Fibroblast of villous mesenchyme (primary cell): ENCODE results near the gene CCL5. TPM values are rescaled to one million over a fixed set of nuclear protein-coding genes. Genes with fewer than 3 reads are reported as not detected.

ENCODE experiments used
- DNase-seq: peaks from one replicate; pipeline ENCODE4 v3.0.0-alpha.2; 2010; ENCODE audit warnings: low read depth
- H3K4me3 ChIP-seq: 2 replicates; pipeline ENCODE4 v1.5.1; 2011; ENCODE audit warnings: low read depth, mild to moderate bottlenecking, low read length
- small RNA-seq: library from RNA; depleted of rRNA; stranded (forward); fragments of <200 nt; gene quantifications from one replicate; pipeline ENCODE3, GENCODE V24; 2012
- total RNA-seq: library from RNA; depleted of rRNA; stranded (reverse); fragments of >200 nt; gene quantifications from 2 replicates; pipeline ENCODE4 v1.2.3, GENCODE V29; 2012
- TF ChIP-seq, protein P1 (sequence below): IDR thresholded peaks from 2 replicates; pipeline ENCODE4 v1.5.1; 2012; ENCODE audit warnings: low read depth, mild to moderate bottlenecking, low read length; ENCODE audit not compliant: insufficient read depth

CCL5 gene
- total RNA-seq, 1 donor, result not detected

GRCh38 chr17:35843698-35844097 is 36.5 kb downstream of the CCL5 start:
- DNase-seq, result no peak
- TF ChIP-seq, protein P1, sequence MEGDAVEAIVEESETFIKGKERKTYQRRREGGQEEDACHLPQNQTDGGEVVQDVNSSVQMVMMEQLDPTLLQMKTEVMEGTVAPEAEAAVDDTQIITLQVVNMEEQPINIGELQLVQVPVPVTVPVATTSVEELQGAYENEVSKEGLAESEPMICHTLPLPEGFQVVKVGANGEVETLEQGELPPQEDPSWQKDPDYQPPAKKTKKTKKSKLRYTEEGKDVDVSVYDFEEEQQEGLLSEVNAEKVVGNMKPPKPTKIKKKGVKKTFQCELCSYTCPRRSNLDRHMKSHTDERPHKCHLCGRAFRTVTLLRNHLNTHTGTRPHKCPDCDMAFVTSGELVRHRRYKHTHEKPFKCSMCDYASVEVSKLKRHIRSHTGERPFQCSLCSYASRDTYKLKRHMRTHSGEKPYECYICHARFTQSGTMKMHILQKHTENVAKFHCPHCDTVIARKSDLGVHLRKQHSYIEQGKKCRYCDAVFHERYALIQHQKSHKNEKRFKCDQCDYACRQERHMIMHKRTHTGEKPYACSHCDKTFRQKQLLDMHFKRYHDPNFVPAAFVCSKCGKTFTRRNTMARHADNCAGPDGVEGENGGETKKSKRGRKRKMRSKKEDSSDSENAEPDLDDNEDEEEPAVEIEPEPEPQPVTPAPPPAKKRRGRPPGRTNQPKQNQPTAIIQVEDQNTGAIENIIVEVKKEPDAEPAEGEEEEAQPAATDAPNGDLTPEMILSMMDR, result no peak
- H3K4me3 ChIP-seq, result no peak overlapping the region

- DNase-seq, result no peak
- no peak overlapping the region for H3K4me3 ChIP-seq
- TF ChIP-seq, protein P1, result no peak
Observed at GRCh38 chr17:35842239-35842638, 37.9 kb downstream of the CCL5 start.

- TF ChIP-seq, protein P1, result no peak
- DNase-seq, result peak; percentile 23
- no peak overlapping the region for H3K4me3 ChIP-seq
Observed at GRCh38 chr17:35841505-35841904, 38.7 kb downstream of the CCL5 start.

- TF ChIP-seq, protein P1, result no peak
- no peak overlapping the region for H3K4me3 ChIP-seq
- DNase-seq, result no peak
Observed at GRCh38 chr17:35841101-35841500, 39.1 kb downstream of the CCL5 start.

- TF ChIP-seq, protein P1, result no peak
- no peak overlapping the region for H3K4me3 ChIP-seq
- no peak for DNase-seq
Observed at GRCh38 chr17:35825206-35825605, 55.0 kb downstream of the CCL5 start.

Small RNA genes lying within 50 kb of the gene (small RNA-seq; reads per million reads assigned to genes)
- 298 reads per million, percentile 98 among the genes with 10 or more reads in this experiment for gene RF00100

Other genes starting within 250 kb of the CCL5 start
- gene RASL10B, start 148.7 kb downstream of the CCL5 start, total RNA-seq, result 6.4 and 12.1 TPM in 2 replicates
- not detected in 2 replicates for gene GAS2L2, start 127.1 kb downstream of the CCL5 start, total RNA-seq
- not detected in 2 replicates for gene C17orf50, start 119.5 kb downstream of the CCL5 start, total RNA-seq
- under 0.01 TPM in 2 replicates for gene MMP28, start 84.7 kb downstream of the CCL5 start, total RNA-seq
- 47.1 and 55.4 TPM in 2 replicates for gene TAF15, start 70.9 kb downstream of the CCL5 start, total RNA-seq
- gene HEATR9, start 11.5 kb downstream of the CCL5 start, total RNA-seq, result not detected in 2 replicates
- 0.32 and 0.43 TPM in 2 replicates for gene RDM1, start 50.4 kb upstream of the CCL5 start, total RNA-seq
- not detected in 2 replicates for gene LYZL6, start 63.4 kb upstream of the CCL5 start, total RNA-seq
- gene CCL16, start 101.1 kb upstream of the CCL5 start, total RNA-seq, result not detected in 2 replicates
- not detected in 2 replicates for gene CCL14, start 106.4 kb upstream of the CCL5 start, total RNA-seq
- not detected in 2 replicates for gene CCL15, start 121.2 kb upstream of the CCL5 start, total RNA-seq
- gene CCL23, start 137.6 kb upstream of the CCL5 start, total RNA-seq, result not detected in 2 replicates
- gene CCL18, start 183.9 kb upstream of the CCL5 start, total RNA-seq, result under 0.01 TPM in 1 of 2 replicates, not detected in the other
- not detected in 2 replicates for gene CCL3, start 209.8 kb upstream of the CCL5 start, total RNA-seq
- gene CCL4, start 223.5 kb upstream of the CCL5 start, total RNA-seq, result not detected in 2 replicates